Activated CD4-positive, alpha-beta T cell treated with anti-CD3 and anti-CD28 coated beads, Interleukin-2, amount 50 U/mL, for 4 hours (primary cell): ENCODE data around the gene ATP6V0A4.
"Not testable (repeated sequence)": the region's sequence is repeated elsewhere in the genome, so short reads cannot be mapped to it uniquely, and the experiment has no call there.

Experiments
- DNase-seq, 2 experiments: peaks; one replicate each; pipeline ENCODE4 v3.0.0-alpha.2; 2020

The ATP6V0A4 gene

GRCh38 chr7:138801256-138801655, 3.3 kb upstream of the ATP6V0A4 start:
- DNase-seq, result no peak

GRCh38 chr7:138799336-138800000, 1.5 kb upstream of the ATP6V0A4 start:
- DNase-seq, result no peak

- no peak for DNase-seq
Measured at GRCh38 chr7:138798836-138799235, 840 bp upstream of the ATP6V0A4 start.

GRCh38 chr7:138797046-138797445, 950 bp downstream of the ATP6V0A4 start:
- DNase-seq, result not testable (repeated sequence)

- DNase-seq, result no peak
Measured at GRCh38 chr7:138796038-138796615, 1.9 kb downstream of the ATP6V0A4 start.

GRCh38 chr7:138785587-138786437, 12.2 kb downstream of the ATP6V0A4 start:
- no peak for DNase-seq

- DNase-seq, result no peak
Measured at GRCh38 chr7:138784692-138785091, 13.3 kb downstream of the ATP6V0A4 start.

GRCh38 chr7:138781004-138781403, 17.0 kb downstream of the ATP6V0A4 start:
- DNase-seq, result no peak

- no peak for DNase-seq
Measured at GRCh38 chr7:138776166-138776833, 21.7 kb downstream of the ATP6V0A4 start.

- DNase-seq, result no peak
Measured at GRCh38 chr7:138773817-138774216, 24.2 kb downstream of the ATP6V0A4 start.

- no peak for DNase-seq
Measured at GRCh38 chr7:138773176-138773575, 24.8 kb downstream of the ATP6V0A4 start.

- DNase-seq, result no peak
Measured at GRCh38 chr7:138770904-138771303, 27.1 kb downstream of the ATP6V0A4 start.

GRCh38 chr7:138768241-138768640, 29.8 kb downstream of the ATP6V0A4 start:
- DNase-seq, result no peak

- DNase-seq, result no peak
Measured at GRCh38 chr7:138756591-138757242, 41.3 kb downstream of the ATP6V0A4 start.

- no peak for DNase-seq
Measured at GRCh38 chr7:138755842-138756590, 42.0 kb downstream of the ATP6V0A4 start.

- no peak for DNase-seq
Measured at GRCh38 chr7:138755331-138755747, 42.7 kb downstream of the ATP6V0A4 start.

GRCh38 chr7:138753610-138754009, 44.4 kb downstream of the ATP6V0A4 start:
- DNase-seq, result no peak

- DNase-seq, result no peak
Measured at GRCh38 chr7:138753150-138753518, 44.9 kb downstream of the ATP6V0A4 start.

- peak; percentile 94 to 95 for DNase-seq
Measured at GRCh38 chr7:138752518-138753149, 45.4 kb downstream of the ATP6V0A4 start.

GRCh38 chr7:138750901-138751464, 47.0 kb downstream of the ATP6V0A4 start:
- DNase-seq, result no peak

GRCh38 chr7:138750473-138750872, 47.5 kb downstream of the ATP6V0A4 start:
- no peak for DNase-seq
